Urinary bladder (tissue), 4 donors: ENCODE data around the gene ANKFY1. TPM values are rescaled to one million over a fixed set of nuclear protein-coding genes. Genes with fewer than 3 reads are reported as not detected.
"Not testable (repeated sequence)": the region's sequence is repeated elsewhere in the genome, so short reads cannot be mapped to it uniquely, and the experiment has no call there.

ENCODE experiments used
- DNase-seq: peaks from one replicate; pipeline ENCODE4 v3.0.0-alpha.2; 2015; ENCODE audit errors: extremely low spot score
- H3K27ac ChIP-seq: one replicate; pipeline ENCODE4 v1.5.1; 2013; ENCODE audit warnings: low read depth, mild to moderate bottlenecking, moderate library complexity
- H3K36me3 ChIP-seq: one replicate; pipeline ENCODE4 v1.6.1; 2013; ENCODE audit warnings: mild to moderate bottlenecking, moderate library complexity; ENCODE audit not compliant: insufficient read depth
- H3K4me1 ChIP-seq: one replicate; pipeline ENCODE4 v1.6.1; 2013; ENCODE audit warnings: mild to moderate bottlenecking, moderate library complexity; ENCODE audit not compliant: insufficient read depth
- H3K4me3 ChIP-seq: one replicate; pipeline ENCODE4 v1.5.1; 2013; ENCODE audit warnings: low read depth, low read length
- WGBS: extraction: QIAGEN DNeasy Blood & Tissue Kit; methylation state at CpG from one replicate; pipeline ENCODE4 v1.1.7; 2013; 5-methylcytosine and 5-hydroxymethylcytosine counted together
- polyA plus RNA-seq: library from polyadenylated mRNA; stranded (reverse); fragments of 200-250 nt; gene quantifications from one replicate; pipeline ENCODE4 v1.2.3, GENCODE V29; 2013
- total RNA-seq: library from RNA; depleted of rRNA; stranded (reverse); fragments of >200 nt; gene quantifications from one replicate; pipeline ENCODE4 v1.2.3, GENCODE V29; 2014
- donor health status: healthy with polysubstance abuse.
- donor health status: healthy.

ANKFY1 gene
- total and polyA plus RNA-seq, 2 donors: 21.3 to 52.7 TPM

GRCh38 chr17:4143563-4144421 lies 120.0 kb downstream of the ANKFY1 start:
- Histone ChIP-seq H3K36me3 (no peaks in the 10 kb centered on the region), H3K4me1 (peaks cover 1% of the 10 kb centered on the region), H3K4me3 (peak overlapping the region; percentile 74), H3K27ac (peak overlapping the region; percentile 100)
- DNase-seq: peak; percentile 80
- WGBS: under 1% methylated on average over 69 of the region's 69 CpGs

GRCh38 chr17:4142107-4142900 lies 121.5 kb downstream of the ANKFY1 start:
- no peaks in the 10 kb centered on the region for H3K36me3 ChIP-seq
- no peak for DNase-seq
- H3K4me3 ChIP-seq: peak overlapping the region; percentile 96
- WGBS: 3% methylated on average over 56 of the region's 56 CpGs
- H3K27ac ChIP-seq: peak overlapping the region; percentile 78
- H3K4me1 ChIP-seq: peaks cover 1% of the 10 kb centered on the region

GRCh38 chr17:4140125-4140524 lies 123.7 kb downstream of the ANKFY1 start:
- WGBS: 85% methylated on average over 2 of the region's 2 CpGs
- Histone ChIP-seq H3K27ac (no peak overlapping the region), H3K36me3 (no peaks in the 10 kb centered on the region), H3K4me3 (no peak overlapping the region), H3K4me1 (peaks cover 1% of the 10 kb centered on the region)
- DNase-seq: no peak

GRCh38 chr17:4138906-4139526 lies 124.8 kb downstream of the ANKFY1 start:
- not testable (repeated sequence) for H3K4me3 ChIP-seq, H3K4me1 ChIP-seq, H3K27ac ChIP-seq, H3K36me3 ChIP-seq, DNase-seq
- 81% methylated on average over 7 of the region's 9 CpGs for WGBS

GRCh38 chr17:4136373-4136772 lies 127.4 kb downstream of the ANKFY1 start:
- no peaks in the 10 kb centered on the region for H3K36me3 ChIP-seq
- H3K27ac ChIP-seq: no peak overlapping the region
- no peaks in the 10 kb centered on the region for H3K4me1 ChIP-seq
- no peak overlapping the region for H3K4me3 ChIP-seq
- WGBS: 69% methylated on average over 6 of the region's 6 CpGs
- no peak for DNase-seq

GRCh38 chr17:4135489-4135888 lies 128.3 kb downstream of the ANKFY1 start:
- H3K27ac ChIP-seq: no peak overlapping the region
- DNase-seq: no peak
- WGBS: 91% methylated on average over 3 of the region's 3 CpGs
- H3K4me3 ChIP-seq: no peak overlapping the region
- H3K36me3 ChIP-seq: no peaks in the 10 kb centered on the region
- no peaks in the 10 kb centered on the region for H3K4me1 ChIP-seq

- WGBS: 61% methylated on average over 3 of the region's 3 CpGs
- no peaks in the 10 kb centered on the region for H3K4me1 ChIP-seq
- H3K4me3 ChIP-seq: no peak overlapping the region
- DNase-seq: no peak
- no peak overlapping the region for H3K27ac ChIP-seq
- no peaks in the 10 kb centered on the region for H3K36me3 ChIP-seq
Observed at GRCh38 chr17:4134721-4135120, 129.1 kb downstream of the ANKFY1 start.

GRCh38 chr17:4130715-4131114 lies 133.1 kb downstream of the ANKFY1 start:
- Histone ChIP-seq H3K27ac (no peak overlapping the region), H3K36me3 (no peaks in the 10 kb centered on the region), H3K4me3 (no peak overlapping the region), H3K4me1 (no peaks in the 10 kb centered on the region)
- 58% methylated on average over 7 of the region's 7 CpGs for WGBS
- no peak for DNase-seq

- Histone ChIP-seq H3K36me3 (no peaks in the 10 kb centered on the region), H3K4me3 (no peak overlapping the region), H3K27ac (no peak overlapping the region), H3K4me1 (no peaks in the 10 kb centered on the region)
- WGBS: 74% methylated on average over 6 of the region's 6 CpGs
- DNase-seq: no peak
Observed at GRCh38 chr17:4127555-4127954, 136.2 kb downstream of the ANKFY1 start.

- Histone ChIP-seq H3K4me1 (no peaks in the 10 kb centered on the region), H3K36me3 (no peaks in the 10 kb centered on the region), H3K27ac (no peak overlapping the region), H3K4me3 (no peak overlapping the region)
- DNase-seq: no peak
- 94% methylated on average over 1 of the region's 1 CpG for WGBS
Observed at GRCh38 chr17:4125552-4125951, 138.2 kb downstream of the ANKFY1 start.

GRCh38 chr17:4124999-4125398 lies 138.8 kb downstream of the ANKFY1 start:
- Histone ChIP-seq H3K4me3 (no peak overlapping the region), H3K4me1 (no peaks in the 10 kb centered on the region), H3K27ac (no peak overlapping the region), H3K36me3 (no peaks in the 10 kb centered on the region)
- 97% methylated on average over 2 of the region's 2 CpGs for WGBS
- DNase-seq: no peak

- Histone ChIP-seq H3K4me3 (no peak overlapping the region), H3K4me1 (no peaks in the 10 kb centered on the region), H3K27ac (no peak overlapping the region), H3K36me3 (peaks cover 3% of the 10 kb centered on the region)
- DNase-seq: no peak
- WGBS: 87% methylated on average over 3 of the region's 3 CpGs
Observed at GRCh38 chr17:4120332-4120731, 143.4 kb downstream of the ANKFY1 start.

GRCh38 chr17:4119299-4119698 lies 144.5 kb downstream of the ANKFY1 start:
- H3K4me3 ChIP-seq: no peak overlapping the region
- WGBS: 69% methylated on average over 4 of the region's 4 CpGs
- H3K4me1 ChIP-seq: no peaks in the 10 kb centered on the region
- no peak overlapping the region for H3K27ac ChIP-seq
- peaks cover 3% of the 10 kb centered on the region for H3K36me3 ChIP-seq
- DNase-seq: no peak
